HG02885 (cell line): ENCODE data around the gene UNC119.

Experiments
- ATAC-seq: cut with Tn5 transposase; IDR thresholded peaks from one replicate; pipeline ENCODE4 v1.9.1; 2021; ENCODE audit warnings: mild to moderate bottlenecking; ENCODE audit not compliant: unreplicated experiment, poor library complexity

UNC119 gene

DNA sequence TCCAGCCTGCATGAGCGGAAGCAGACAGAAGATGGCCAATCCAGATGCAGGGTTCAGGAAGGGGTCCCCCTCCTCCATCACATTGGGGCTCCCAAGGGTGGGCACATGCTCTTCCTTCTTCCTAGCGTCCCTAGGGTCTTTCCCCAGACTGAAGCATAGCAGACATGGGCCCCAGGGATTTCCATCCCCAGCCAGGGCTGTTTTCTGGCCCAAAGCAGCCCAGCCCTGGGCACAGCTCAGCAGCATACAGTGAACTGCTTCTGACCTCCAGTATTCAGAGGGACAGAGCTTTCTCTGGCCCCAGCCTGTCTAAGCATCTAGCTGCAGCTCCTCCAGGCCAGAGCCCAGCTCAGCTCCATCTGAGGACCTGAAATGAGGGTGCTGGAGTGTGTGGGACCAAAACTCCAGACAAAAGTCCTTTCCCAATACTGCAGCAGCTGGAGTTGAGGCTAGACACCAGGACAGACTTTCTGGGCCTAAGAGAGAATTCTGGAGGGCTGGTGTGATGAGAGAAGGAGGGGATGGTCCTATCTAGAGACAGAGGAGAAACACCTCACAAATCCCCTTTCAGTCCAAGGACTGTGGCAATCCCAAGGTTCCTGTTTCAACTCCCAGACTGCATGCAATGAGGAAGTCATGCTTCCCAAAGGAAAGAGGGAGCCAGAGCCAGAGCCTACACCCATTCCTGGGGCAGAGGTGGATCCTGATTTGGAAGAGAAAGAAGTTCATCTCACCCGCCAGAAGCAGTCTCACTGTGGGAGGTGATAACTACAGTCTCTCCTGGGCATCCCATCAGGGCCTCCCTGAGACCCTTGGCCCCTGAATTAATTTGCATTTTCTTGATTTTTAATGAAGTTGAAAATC is 50.8 kb downstream of the UNC119 start:
- ATAC-seq, result no peak

DNA sequence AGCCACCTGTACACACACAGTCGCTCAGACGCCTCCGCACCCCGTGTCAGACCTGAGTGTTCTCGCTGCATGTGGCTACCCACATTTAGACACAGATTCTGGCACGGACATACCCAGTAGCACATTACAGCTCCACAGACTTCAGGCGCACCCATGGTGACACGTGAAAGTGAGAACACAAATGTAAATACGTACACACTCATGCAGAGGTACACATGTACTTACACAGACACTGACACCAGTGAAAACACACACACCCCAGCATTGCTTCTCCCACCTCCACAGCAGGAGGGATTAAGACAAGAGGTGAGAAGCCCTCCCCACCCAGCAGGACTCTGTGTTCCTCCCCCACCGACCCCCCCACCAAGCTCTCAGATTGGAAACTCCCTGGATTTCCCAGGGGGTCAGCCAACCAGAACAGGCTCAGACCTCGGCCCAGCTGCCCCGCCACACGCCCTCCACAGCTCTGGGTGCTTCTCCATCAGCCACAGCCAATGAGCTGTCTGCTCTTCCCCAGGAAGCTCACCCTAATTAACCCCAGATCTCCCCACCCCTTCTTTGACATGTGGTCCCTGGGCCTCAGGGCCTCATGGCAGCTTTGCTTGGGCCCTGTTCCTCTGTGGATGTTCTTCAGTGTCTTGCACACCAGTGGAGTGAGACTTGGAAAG is 51.6 kb downstream of the UNC119 start:
- ATAC-seq, result peak; percentile 66

DNA sequence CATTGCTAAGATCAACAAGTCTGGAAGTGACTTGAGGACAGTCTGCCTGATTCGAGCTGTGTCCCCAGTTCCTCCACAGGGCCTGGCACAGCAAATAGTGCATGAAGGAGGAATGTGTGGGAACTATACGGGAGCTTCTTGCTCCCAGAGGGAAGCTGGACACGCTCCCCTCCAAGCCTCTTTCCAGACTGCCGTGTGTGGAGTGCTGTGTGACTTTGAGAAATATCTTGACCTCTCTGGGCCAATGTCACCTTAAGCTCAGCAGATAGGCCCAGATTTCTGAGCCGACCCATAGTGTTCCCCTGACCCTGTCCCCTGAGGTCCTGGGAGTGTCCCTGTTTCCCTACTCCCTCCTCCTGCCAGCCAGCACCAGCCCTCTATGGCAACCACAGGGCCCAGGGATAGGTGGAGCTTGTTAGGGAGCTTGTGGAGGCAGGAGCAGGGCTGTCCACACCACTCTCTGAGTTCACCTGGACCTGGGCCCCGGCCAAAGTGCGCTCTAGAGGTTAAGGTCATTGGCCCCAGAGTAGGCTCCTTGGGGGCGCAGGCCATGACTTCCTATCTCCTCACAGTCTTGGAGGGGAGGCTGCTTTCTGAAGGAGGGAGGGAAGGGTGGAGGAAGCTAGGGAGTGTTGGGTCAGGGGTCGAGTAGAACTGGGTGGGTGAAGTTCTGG is 52.6 kb downstream of the UNC119 start:
- ATAC-seq, result no peak

DNA sequence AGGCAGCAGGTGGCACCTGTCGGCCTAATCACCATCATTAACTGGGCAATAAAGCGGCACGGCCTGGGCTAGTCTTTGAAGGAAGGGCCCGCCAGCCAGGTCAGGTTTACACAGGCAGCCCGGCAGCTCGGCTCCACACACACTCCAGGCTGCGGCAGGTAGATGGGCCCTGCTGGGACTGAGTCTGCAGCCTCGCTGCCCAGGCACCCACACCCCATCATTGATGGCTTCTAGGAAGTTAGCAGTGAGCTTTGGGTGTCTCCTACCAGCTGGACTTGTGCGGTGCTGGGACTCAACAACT is 53.1 kb downstream of the UNC119 start:
- ATAC-seq, result no peak

DNA sequence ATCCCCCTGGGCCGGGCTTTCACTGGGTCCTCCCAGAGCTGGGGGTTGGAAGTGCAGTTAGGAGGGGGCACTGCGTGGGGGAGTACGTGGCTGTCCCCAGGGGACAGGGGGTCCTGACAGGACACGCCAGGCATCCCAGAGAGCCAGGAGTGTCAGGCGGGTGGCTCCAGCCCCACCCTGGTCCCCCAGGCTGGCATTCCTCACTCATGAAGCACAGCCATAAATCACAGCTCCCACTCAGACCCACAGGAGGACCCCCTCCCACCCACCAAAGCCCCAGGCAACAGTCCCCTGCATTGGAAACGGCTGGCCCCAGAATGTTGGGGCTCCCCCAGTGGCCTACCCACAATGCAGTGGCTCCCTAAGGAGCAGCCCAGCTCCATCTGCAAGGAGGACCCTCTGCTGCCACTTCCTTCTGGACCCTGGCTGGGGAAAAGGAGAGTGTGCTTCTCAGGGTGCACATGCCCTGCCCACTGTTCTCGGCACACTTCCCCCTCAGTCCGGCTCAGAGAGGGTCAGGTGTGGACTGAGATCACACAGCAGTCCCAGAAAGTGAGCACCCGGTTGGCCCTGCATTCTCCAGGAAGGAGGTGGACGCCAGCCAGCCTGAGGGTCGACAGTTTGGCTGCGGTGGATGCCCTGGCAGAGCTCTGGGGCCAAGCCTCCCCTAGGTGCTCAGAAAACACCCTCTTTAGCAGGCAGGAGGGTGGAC is 53.6 kb downstream of the UNC119 start:
- no peak for ATAC-seq

DNA sequence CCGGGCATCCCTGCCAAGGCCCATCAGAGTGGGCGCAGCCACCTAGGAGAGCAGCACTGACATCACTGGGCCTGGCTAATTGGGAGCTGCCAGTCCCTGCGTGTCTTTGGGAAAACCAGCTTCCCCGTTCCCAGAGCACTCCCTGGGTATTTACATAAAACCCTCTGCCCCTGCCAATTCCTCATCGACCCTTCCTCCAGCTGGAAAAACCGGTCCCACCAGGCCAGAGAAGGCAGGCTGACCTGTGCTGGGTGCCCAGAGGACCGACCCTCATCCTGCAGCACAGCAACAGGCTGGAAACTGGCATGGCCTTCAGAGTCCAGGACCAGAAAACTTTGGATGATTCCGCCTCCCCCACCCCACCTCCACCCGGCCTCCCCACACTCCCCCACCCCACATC is 54.5 kb downstream of the UNC119 start:
- ATAC-seq, result no peak
